Activated CD4-positive, alpha-beta T cell treated with anti-CD3 and anti-CD28 coated beads for 24 hours (primary cell): Measurements from ENCODE around the gene CHI3L1.

ENCODE experiments used
- DNase-seq, 2 donors: peaks; one replicate each; pipeline ENCODE4 v3.0.0-alpha.2; 2020; ENCODE audit warnings: low read depth in 2 of 2

The CHI3L1 gene

GRCh38 chr1:203181586-203182386 lies 4.7 kb downstream of the CHI3L1 start:
- DNase-seq = no peak

DNA sequence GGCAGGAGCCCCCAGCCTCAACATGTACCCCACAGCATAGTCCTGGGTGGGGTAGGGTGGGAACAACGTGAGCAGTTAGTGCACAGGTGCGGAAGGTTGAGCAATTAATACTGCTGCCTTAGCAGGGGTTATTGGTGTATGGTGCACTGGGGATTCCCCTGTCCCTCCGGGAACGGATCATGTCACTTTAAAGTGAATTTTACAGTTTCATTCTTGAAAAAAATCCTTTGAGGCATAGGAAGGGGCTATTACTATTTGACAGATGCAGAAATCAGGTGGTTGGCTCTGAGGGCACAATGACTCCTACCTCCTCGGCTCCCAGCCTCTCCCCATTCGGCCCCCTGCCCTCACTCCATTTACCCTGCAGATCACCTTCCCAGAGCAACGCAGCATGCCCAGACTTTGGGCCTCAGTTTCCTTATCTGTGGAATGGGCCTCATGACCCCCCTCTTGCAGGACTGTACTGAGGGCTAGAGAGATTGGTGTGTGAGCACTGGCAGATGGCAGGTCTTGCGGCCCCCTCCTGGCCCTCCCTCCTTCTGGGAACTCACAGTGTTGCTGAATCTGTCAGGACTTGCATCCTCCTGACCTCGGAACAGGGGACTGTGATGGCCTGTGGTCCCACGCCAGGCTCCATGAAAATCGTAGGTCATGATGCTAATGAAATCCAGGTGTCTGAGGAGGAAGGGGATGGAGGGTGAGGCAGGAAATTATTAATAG lies 5.7 kb downstream of the CHI3L1 start:
- no peak for DNase-seq

DNA sequence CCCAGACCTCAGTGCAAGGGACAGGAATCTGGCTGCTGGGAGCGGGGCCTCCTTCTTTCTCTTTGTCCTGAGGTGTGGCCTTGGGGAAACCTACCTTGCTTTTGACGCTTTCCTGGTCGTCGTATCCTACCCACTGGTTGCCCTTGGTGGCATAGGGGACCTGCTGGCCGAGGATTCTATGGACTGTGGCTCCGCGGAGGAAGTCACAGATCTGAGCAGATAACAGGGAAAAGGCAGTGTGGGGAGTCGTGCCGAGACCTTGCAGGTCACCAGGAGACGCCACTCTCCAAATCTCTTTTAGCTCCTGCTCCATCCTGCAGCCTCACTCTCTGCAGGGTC lies 6.9 kb downstream of the CHI3L1 start:
- DNase-seq = no peak

DNA sequence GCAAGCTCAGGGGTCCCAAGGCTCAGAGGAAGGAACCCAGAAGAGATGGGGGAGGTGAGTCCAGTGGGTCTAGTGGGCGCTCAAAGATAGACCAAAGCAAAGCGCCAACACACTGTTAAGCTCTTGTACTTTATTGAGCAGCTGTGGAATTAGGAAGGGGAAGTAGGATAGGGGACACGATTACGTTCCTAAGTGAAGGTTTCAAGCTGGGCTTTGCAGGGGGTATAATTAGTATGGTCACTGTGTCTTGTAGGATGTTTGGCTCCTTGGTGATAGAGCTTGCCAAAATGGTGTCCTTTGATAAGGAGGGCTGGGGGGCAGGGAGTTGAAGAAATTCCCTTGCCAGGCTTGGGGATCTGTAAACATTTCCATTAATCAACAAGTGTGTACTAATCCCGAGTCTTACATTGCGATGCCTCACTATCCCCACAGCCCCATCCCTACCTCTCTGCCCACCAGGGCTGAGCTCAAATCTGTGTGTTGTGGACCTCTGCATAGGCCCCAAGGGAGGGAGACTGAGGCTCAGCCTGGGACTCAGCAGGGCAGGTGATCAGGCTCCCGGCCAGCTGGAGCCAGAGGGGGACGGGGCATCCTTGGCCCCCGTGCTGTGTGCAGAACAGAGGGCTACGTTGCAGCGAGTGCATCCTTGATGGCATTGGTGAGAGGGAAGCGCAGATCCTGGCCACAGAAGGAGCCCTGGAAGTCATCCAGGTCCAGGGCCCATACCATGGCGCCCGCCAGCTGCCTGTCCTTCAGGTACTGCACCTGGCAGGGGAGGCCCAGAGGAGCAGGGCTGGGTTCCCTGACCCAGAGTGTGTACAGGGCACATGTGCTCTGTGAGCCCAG lies 7.5 kb downstream of the CHI3L1 start:
- DNase-seq = no peak

GRCh38 chr1:203178083-203178482 lies 8.4 kb downstream of the CHI3L1 start:
- no peak for DNase-seq

DNA sequence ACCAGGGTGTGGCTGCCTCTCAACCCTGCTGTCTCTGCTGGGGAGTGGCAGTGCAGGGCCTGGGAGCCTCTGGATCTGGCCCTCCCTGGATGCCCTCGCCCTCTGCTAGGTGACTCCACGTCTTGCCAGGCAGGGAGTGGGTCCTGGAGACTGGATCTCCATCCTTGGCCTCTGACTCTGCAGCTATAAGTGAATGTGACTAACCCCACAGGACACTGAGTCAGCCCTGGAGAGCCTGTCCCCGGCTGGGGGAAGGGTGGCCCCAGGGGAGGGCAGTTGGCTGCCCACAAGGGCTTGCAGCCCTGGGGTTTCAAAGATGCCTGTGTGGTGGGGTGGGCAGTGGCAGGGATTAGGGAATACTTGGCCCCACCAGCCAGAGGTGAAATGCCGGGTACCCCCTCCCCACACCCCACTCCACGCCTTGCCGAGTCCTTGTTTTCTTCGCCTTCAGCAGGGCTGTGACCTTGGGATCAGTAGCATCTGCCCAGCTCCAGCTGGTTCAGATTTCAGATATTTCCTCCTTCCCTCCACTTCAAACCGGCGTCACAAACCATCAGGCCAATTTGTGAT lies 8.9 kb downstream of the CHI3L1 start:
- no peak for DNase-seq

DNA sequence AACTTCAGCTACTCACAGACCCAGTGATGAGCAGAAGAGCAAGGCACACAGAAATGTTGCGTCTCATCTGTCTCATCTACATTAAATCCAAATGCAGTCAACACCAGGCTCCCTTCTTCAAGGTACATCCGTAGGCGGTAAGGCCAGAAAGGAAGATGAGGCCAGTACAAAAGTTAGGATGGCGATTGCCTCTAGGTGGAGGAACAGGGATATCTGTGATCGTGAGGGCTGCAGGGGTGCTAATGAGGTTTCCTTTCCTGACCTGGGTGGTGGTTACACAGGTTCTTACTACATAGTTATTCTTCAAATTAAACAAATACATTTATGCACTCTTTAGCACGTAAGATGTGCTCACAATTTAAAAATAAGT lies 9.5 kb downstream of the CHI3L1 start:
- DNase-seq = no peak

DNA sequence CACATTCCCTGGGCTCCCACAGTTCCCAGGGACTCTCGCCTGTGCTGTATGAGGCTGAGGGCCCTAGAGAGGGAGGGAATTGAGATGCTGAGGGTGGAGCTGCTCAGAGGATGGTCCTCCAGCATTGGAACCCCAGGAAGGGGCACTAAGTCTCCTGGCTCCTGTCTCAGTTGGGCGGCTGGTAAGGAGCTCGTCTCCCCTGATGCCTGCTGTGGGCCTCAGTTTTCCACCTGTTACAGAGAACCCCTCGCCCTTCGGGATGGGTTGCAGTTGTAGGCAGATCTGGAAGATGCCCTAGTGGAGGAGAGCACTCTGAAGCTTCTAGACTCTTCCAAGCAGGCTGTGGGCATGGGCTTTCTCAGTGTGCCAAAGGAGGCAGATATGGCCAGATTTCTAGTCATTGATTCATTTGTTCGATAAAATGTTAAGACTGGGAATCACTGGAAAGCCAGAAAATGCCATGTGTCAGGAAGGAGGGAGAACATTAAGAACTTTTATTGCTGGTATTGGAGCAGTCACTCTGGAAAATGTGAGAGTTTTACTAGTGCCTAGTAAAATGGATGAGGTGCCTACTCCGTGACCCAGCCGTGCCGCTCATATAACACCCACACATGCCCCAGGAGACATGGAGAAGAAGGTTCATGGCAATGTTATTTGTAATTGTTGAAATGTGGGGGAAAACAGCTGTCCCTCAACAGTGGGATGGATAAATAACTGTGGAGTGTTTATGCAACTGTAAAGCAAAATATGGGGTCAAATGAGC lies 10.1 kb downstream of the CHI3L1 start:
- no peak for DNase-seq

- no peak for DNase-seq
These were observed 10.7 kb downstream of the CHI3L1 start for GRCh38 chr1:203175827-203176241.

- DNase-seq = no peak
These were observed 11.2 kb downstream of the CHI3L1 start, which contains the start of gene MYBPH for GRCh38 chr1:203175237-203175826. Gene MYBPH (minus strand): TSS chr1:203175826. CDS start chr1:203175755, 71 bp downstream.

DNA sequence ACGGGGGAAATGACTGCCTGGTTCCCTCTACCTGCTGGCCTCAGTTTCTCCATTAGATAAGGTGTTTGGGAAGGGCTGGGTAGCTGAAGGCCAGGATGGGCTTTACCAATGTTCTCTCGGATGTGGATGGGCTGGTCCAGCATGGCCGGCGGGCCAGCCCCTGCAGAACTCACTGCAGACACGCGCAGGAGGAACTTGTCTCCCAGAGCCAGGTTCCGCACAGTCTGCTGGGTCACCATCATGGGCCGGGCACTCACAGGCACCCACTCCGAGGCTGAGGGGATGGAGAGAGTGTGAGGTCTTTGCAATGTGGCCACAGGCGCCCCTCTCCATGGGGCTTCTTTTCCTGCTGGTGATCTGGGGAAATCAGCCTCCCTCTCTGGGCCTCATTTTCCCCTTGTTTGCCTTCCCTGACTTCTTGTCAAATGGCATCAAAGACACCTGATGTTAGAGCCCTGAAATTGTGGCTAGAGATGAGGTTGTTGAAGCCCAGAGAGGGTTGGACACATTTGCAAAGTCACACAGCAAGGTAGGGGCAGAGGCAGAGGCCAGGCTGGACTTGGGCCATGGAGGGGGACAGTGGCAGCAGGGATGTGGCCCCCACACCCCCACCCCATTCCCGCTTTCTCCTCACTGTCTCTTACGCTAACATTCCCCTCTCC lies 12.0 kb downstream of the CHI3L1 start:
- no peak for DNase-seq

DNA sequence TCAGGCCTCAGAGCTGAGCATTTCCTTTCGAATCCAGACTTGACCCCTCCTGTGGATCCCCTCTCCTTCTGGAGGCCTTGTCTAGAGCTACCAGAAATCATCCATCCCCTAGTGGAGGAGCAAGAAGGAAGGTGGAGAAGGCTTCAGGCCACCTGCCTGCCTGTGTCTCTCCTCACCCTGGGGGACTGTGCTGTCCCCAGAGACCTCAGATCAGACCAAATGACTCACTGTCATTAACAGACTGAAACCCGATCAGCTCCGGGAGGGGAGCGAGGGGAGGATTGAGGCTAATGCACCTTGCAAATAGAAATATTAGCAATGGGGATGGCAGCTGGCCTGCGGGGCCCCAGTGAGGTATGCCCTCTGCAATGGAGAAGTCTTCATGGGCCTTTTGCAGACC lies 12.9 kb downstream of the CHI3L1 start:
- no peak for DNase-seq

- no peak for DNase-seq
These were observed 13.4 kb downstream of the CHI3L1 start for GRCh38 chr1:203173011-203173555.

DNA sequence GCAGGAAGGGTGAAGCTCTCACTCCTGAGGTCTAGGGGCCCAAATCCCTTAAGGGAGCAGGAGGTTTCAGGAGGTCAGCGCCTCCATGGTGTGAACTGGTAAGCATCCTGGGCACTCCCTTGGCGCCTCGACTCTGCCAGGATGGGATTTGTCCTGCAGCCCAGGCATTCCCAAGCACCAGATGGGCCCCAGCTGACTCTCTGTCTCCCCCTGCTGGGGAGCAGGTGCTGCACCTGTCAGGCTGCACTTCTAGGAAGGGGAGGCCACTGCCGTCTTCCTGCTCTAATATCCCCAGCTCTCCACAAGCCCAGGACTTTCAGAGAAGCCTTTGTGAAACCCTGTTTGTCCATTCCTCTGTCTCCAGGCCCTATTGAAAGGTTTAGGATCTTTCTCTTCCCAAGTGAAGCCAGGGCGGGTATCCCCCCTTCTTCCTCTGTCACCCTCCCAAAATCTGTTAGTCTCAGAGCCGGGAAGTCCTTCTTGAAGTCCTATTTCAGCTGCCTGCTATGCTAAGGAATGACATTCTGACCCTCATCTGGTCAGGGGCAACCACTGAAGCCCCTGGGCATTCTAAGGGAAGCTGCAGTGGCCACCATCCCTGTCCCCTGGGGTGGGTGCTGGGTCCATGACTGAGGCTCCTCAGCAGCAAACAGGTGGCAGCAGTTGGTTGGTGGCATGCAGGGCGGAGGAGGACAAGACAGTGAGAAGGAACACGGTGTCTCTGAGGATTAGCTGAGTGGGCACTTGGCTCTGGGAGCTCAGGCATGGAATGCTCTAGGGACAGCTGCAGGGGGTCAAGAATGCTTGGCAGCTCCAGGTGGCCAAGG lies 14.1 kb downstream of the CHI3L1 start:
- peak; percentile 18 to 28 for DNase-seq

GRCh38 chr1:203171341-203172183 lies 14.9 kb downstream of the CHI3L1 start:
- no peak for DNase-seq

DNA sequence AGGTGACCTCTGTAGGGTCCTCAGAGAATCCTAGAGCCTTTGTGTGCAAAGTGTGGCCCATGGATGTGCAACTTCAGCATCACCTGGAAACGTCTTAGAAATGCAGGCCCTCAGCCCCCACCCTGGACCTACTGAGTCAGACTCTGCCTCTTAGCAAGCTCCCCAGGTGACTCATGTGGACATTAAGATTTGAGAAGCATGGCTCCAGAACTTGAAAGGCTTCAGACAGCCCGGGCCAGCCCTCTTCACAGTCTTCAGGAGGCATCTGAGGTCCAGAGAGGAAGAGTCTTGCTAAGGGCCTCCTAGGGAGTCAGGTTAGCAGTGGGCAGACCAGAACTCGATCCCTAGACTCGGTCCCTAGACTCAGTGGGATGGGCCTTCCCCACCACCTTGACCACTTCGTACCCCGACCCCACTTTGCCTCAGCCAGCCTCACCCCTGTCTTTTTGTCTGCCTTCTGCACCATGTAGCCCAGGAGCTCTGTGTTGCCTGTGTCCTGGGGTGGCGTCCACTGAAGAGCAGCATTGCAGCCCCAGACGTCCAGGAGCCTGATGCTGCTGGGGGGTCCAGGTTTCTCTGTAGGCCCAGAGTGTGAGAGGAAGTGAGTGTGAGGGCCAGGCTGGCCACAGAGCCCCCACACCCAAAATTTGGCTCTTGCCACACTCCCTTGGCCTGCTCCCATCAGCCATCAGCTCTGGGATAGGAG lies 15.7 kb downstream of the CHI3L1 start:
- DNase-seq = no peak

DNA sequence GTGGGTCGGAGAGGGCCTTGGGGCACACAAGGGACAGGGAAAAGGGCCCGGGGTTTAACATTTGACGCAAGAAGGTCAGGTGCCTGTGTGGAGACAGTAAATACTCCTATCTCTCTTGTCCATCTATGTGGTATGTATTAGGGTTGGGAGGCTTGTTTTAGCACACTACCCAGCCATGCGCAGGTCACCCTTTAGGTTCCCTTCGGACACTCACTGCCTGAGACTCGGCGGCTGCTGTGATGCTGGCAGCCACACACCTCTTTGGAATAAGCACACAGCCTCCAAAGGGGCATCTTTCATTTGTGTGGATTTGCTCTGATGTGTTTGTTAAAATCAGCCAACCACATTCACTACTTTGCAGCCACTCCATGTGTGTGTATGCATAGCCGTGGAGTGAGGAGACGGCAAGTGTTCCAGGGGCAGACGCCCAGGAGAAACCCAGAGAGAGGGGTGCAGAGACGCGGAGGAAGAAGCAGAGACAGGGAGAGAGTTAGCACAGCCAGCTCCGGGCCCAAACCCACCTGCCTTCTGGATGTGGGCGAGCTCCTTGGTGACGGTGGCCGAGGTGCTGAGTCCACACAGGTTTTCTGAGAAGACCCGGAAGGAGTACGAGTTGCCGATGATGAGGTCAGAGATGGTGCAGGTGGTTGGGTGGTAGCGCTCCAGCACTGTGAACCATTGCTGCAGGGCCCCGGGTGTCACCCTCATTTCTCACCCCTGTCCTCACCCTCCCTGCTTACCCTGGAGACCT lies 16.6 kb downstream of the CHI3L1 start:
- no peak for DNase-seq
